Activated CD4-positive, CD25-positive, alpha-beta regulatory T cell treated with anti-CD3 and anti-CD28 coated beads, Interleukin-2, amount 50 U/mL, for 24 hours (primary cell): Measurements from ENCODE around the gene PROX2.
A peak's percentile ranks its signal among the peaks of the same experiment; 100 is the strongest.

ENCODE experiments used
- ATAC-seq, 2 donors: fragments of 150-1000 bp; cut with Tn5 transposase; one replicate each; pipeline ENCODE4 v1.10.0; 2021; ENCODE audit warnings: mild to moderate bottlenecking in 1 of 2, moderate library complexity in 1 of 2

Gene PROX2

GRCh38 chr14:74841230-74842207 lies 34.4 kb downstream of the PROX2 start:
- ATAC-seq: peak; percentile 67 to 70

GRCh38 chr14:74840603-74841030 lies 35.3 kb downstream of the PROX2 start:
- peak; percentile 75 for ATAC-seq

- ATAC-seq: no peak
These were observed 37.8 kb downstream of the PROX2 start for GRCh38 chr14:74838166-74838565.

- ATAC-seq: no peak
These were observed 39.5 kb downstream of the PROX2 start for GRCh38 chr14:74836251-74836960.

GRCh38 chr14:74835645-74836250 lies 40.2 kb downstream of the PROX2 start:
- peak in 1 of 2 donors; percentile 5 for ATAC-seq

GRCh38 chr14:74834692-74835392 lies 41.1 kb downstream of the PROX2 start:
- ATAC-seq: no peak

- no peak for ATAC-seq
These were observed 43.1 kb downstream of the PROX2 start for GRCh38 chr14:74832849-74833248.

GRCh38 chr14:74829251-74829650 lies 46.7 kb downstream of the PROX2 start:
- no peak for ATAC-seq

- ATAC-seq: no peak
These were observed 49.4 kb downstream of the PROX2 start for GRCh38 chr14:74826574-74826973.
